Measurements from ENCODE around the gene SMYD2.

DNA sequence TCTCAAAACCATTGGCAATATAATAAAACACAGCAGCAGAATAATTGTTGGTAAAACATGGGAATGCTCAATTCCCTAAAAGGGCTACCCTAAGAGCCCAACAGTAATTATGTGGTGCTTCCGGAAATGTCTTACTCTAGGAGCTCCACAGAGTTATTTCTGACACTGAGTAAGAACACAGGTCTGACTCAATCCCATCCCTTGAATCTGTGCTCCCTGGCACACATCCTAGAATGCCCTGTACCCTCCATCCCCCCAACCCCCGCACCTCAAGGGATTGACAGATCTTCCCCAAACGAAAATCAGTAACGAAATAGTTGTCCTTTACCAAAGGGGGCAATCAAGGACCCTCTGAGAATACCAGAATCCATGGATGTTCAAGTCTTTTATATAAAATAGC, 71.9 kb downstream of the SMYD2 start:
- no peak for TF ChIP-seq POLR2A (IDR thresholded peaks at IDR 0.05)
- TF ChIP-seq, protein P1, sequence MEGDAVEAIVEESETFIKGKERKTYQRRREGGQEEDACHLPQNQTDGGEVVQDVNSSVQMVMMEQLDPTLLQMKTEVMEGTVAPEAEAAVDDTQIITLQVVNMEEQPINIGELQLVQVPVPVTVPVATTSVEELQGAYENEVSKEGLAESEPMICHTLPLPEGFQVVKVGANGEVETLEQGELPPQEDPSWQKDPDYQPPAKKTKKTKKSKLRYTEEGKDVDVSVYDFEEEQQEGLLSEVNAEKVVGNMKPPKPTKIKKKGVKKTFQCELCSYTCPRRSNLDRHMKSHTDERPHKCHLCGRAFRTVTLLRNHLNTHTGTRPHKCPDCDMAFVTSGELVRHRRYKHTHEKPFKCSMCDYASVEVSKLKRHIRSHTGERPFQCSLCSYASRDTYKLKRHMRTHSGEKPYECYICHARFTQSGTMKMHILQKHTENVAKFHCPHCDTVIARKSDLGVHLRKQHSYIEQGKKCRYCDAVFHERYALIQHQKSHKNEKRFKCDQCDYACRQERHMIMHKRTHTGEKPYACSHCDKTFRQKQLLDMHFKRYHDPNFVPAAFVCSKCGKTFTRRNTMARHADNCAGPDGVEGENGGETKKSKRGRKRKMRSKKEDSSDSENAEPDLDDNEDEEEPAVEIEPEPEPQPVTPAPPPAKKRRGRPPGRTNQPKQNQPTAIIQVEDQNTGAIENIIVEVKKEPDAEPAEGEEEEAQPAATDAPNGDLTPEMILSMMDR (IDR thresholded peaks at IDR 0.05) = no peak
